LNCaP clone FGC (cell line): ENCODE results near the gene SLC7A1.

ENCODE experiments used
- DNase-seq: peaks from one replicate; pipeline ENCODE4 v3.0.0-alpha.2; 2011; ENCODE audit warnings: low read depth
- H3K4me3 ChIP-seq: 2 replicates; pipeline ENCODE4 v1.5.1; 2011; ENCODE audit warnings: mild to moderate bottlenecking, low read depth, low read length, control low read depth
- CTCF ChIP-seq: IDR thresholded peaks from 2 replicates; pipeline ENCODE4 v1.5.1; 2012; ENCODE audit warnings: mild to moderate bottlenecking; ENCODE audit not compliant: control insufficient read depth, insufficient read depth; ENCODE audit errors: extremely low read depth

The SLC7A1 gene

GRCh38 chr13:29587645-29588044, 7.8 kb downstream of the SLC7A1 start:
- DNase-seq, result no peak
- TF ChIP-seq CTCF, result no peak
- H3K4me3 ChIP-seq, result no peak overlapping the region

- H3K4me3 ChIP-seq, result no peak overlapping the region
- no peak for TF ChIP-seq CTCF
- DNase-seq, result no peak
These were observed 12.3 kb downstream of the SLC7A1 start for GRCh38 chr13:29583073-29583785.

- H3K4me3 ChIP-seq, result no peak overlapping the region
- no peak for DNase-seq
- no peak for TF ChIP-seq CTCF
These were observed 13.3 kb downstream of the SLC7A1 start for GRCh38 chr13:29582171-29582570.

- H3K4me3 ChIP-seq, result no peak overlapping the region
- DNase-seq, result no peak
- TF ChIP-seq CTCF, result no peak
These were observed 13.8 kb downstream of the SLC7A1 start for GRCh38 chr13:29581666-29582065.

GRCh38 chr13:29579094-29579493, 16.4 kb downstream of the SLC7A1 start:
- no peak overlapping the region for H3K4me3 ChIP-seq
- no peak for TF ChIP-seq CTCF
- no peak for DNase-seq

GRCh38 chr13:29578300-29579085, 17.0 kb downstream of the SLC7A1 start:
- TF ChIP-seq CTCF, result no peak
- H3K4me3 ChIP-seq, result no peak overlapping the region

More at GRCh38 chr13:29578300-29579085, 17.0 kb downstream of the SLC7A1 start:
- DNase-seq, result no peak
